Panc1 (cell line): ENCODE data around the gene PRXL2B.

Experiments used
- CTCF ChIP-seq: fragments of 450-650 bp; IDR thresholded peaks from 2 replicates; pipeline ENCODE4 v1.5.1; 2017; ENCODE audit warnings: mild to moderate bottlenecking
- REST ChIP-seq, 2 experiments: IDR thresholded peaks; 2 replicates each; pipeline ENCODE4 v1.6.1; 2011 to 2012; ENCODE audit warnings: low read depth in 2 of 2, control low read depth in 1 of 2, low read length in 1 of 2, mild to moderate bottlenecking in 1 of 2, moderate library complexity in 1 of 2; ENCODE audit not compliant: insufficient read depth in 1 of 2
- SIN3A ChIP-seq: IDR thresholded peaks from 2 replicates; pipeline ENCODE4 v1.6.1; 2012; ENCODE audit warnings: low read depth, mild to moderate bottlenecking, low read length, moderate library complexity, borderline replicate concordance; ENCODE audit not compliant: insufficient read depth

DNA sequence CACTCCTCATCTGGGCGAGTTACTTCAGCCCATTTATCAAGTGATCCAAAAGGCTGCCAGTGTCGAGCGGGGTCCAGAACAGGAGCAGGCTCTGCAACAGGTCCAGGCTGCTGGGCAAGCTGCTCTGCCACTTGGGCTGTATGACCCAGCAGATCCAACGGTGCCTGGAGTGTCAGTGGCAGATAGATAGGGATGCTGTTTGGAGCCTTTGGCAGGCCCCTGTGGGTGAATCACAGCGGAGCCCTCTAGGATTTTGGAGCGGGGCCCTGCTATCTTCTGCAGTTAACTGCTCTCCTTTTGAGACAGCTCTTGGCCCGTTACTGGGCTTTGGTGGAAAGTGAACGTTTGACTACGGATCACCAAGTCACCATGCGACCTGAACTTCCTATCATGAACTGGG, 38.7 kb downstream of the PRXL2B start:
- TF ChIP-seq CTCF (no peak), REST (IDR thresholded peaks at IDR 0.05; ENCODE audit: insufficient read depth in 1 of 2, low read depth in 2 of 2, low read length in 1 of 2) (no peak), SIN3A (no peak)
